ENCODE results near the gene MB21D2. TPM values are rescaled to one million over a fixed set of nuclear protein-coding genes. Genes with fewer than 3 reads are reported as not detected.

Gene MB21D2
- total and polyA plus RNA-seq, 9 donors = 4.5 to 13.9 (median 6.0) TPM

DNA sequence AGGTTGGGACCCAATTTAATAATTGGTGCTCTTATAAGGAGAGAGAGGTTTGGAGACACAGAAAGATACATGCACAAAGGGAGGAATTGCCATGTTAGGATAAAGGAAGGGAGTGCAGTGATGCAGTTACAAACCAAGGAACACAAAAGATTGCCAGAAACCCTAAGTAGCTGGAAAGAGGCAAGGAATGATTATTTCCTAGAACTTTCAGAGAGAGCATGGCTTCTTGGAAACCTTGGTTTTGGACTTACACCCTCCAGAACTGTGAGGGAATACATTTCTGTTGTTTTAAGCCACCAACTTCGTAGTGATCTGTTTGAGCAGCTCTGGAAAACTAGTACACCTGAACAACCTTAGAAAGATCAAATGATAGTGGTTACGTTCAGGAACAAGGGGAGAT, 25.0 kb upstream of the MB21D2 start:
- Histone ChIP-seq H3K36me3 (no peaks in the 10 kb centered on the region), H3K27ac (no peak overlapping the region), H3K4me3 (no peak overlapping the region), H3K9me3 (no peaks in the 10 kb centered on the region), H3K27me3 (no peaks in the 10 kb centered on the region), H3K4me1 (ENCODE audit: insufficient read depth) (no peaks in the 10 kb centered on the region)
- intact Hi-C loops (cut with DNase I) = no loop called here
- TF ChIP-seq, protein P1, sequence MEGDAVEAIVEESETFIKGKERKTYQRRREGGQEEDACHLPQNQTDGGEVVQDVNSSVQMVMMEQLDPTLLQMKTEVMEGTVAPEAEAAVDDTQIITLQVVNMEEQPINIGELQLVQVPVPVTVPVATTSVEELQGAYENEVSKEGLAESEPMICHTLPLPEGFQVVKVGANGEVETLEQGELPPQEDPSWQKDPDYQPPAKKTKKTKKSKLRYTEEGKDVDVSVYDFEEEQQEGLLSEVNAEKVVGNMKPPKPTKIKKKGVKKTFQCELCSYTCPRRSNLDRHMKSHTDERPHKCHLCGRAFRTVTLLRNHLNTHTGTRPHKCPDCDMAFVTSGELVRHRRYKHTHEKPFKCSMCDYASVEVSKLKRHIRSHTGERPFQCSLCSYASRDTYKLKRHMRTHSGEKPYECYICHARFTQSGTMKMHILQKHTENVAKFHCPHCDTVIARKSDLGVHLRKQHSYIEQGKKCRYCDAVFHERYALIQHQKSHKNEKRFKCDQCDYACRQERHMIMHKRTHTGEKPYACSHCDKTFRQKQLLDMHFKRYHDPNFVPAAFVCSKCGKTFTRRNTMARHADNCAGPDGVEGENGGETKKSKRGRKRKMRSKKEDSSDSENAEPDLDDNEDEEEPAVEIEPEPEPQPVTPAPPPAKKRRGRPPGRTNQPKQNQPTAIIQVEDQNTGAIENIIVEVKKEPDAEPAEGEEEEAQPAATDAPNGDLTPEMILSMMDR (IDR thresholded peaks at IDR 0.05) = no peak
- no peak for TF ChIP-seq POLR2A (IDR thresholded peaks at IDR 0.05)
- no peak for TF ChIP-seq EP300 (IDR thresholded peaks at IDR 0.05)
- 53 to 61% (median 57%) methylated on average over 2 of the region's 2 CpGs for WGBS, 3 donors
- no peak for DNase-seq

DNA sequence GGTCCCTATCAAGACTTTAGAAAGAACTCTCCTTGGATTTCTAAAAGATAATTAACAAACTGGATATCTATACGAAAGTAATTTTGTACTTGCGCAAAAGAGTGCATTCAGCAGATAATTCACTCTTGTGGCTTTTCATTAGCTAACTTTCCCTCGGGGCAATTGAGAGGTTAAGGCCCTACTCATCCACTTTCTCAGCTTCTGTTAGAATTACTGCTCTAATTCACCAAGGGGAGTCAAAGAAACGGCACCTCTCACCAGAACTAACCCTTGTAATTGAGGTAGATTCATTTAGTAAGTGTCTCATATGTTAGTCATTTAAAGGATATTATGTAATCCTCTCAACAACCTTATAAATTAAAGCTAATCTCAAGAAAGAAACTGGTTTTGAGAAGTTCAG, 22.5 kb upstream of the MB21D2 start:
- no peak for DNase-seq
- Histone ChIP-seq H3K27ac (no peak overlapping the region), H3K4me3 (no peak overlapping the region), H3K27me3 (no peaks in the 10 kb centered on the region), H3K9me3 (no peaks in the 10 kb centered on the region), H3K4me1 (ENCODE audit: insufficient read depth) (no peaks in the 10 kb centered on the region), H3K36me3 (no peaks in the 10 kb centered on the region)
- 75 to 77% (median 75%) methylated on average over 4 of the region's 4 CpGs for WGBS, 3 donors
- intact Hi-C loops (cut with DNase I) = no loop called here
- no peak for TF ChIP-seq POLR2A (IDR thresholded peaks at IDR 0.05)
- TF ChIP-seq EP300 (IDR thresholded peaks at IDR 0.05) = no peak
- TF ChIP-seq, protein P1 (IDR thresholded peaks at IDR 0.05) = no peak

DNA sequence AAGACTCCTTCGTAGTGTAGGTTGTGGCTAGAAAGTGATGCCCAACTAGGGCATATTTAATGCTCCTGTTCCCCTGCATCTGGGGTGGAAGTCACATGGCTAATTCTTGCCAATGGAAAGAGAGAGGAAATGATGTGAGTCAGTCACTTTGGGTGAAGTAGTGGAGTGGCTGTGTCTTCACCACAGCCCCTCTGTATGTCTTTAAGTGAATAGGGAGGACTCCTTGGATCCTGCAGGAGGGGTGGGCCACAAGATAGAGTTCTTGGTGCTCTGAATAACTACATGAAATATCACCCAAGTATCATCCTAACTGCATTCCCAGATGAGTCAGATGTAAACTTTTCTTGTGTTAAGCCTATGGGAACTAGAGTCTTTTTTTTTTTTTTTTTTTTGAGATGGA, 17.8 kb upstream of the MB21D2 start:
- intact Hi-C loops (cut with DNase I) = no loop called here

DNA sequence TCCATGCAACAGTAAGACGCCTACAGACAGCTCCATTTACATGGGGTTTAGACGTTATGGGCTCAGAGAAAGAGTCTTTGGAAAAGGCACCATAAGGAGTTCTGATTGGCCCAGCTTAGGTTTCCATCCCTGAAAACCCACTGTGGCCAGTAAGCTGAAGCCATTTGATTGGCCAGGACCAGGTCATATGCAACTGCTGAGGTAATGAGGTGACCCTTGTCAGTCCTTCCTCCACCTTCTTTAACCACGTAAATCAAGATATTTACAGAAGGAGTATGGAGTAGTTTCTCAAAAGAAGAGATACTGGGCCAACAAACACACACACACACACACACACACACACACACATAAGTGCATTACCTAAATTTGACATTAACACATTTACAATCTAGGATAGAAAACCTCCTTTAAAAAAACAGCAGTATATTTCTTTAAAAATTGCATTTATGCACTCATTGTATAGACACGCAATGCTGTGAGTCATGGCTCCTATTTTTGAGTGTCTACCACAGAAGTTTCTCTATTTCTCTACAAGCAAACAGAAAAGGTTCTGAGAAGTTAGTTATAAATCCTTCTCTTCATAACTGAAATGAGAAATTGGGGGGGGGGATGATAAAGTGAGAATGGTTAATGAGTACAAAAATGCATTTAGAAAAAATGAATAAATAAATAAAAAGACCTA, 16.3 kb upstream of the MB21D2 start:
- Histone ChIP-seq H3K4me1 (ENCODE audit: insufficient read depth) (no peaks in the 10 kb centered on the region), H3K4me3 (no peak overlapping the region), H3K9me3 (no peaks in the 10 kb centered on the region), H3K27me3 (no peaks in the 10 kb centered on the region), H3K36me3 (no peaks in the 10 kb centered on the region), H3K27ac (no peak overlapping the region)
- TF ChIP-seq, protein P1 (IDR thresholded peaks at IDR 0.05) = no peak
- no peak for TF ChIP-seq POLR2A (IDR thresholded peaks at IDR 0.05)
- no peak for TF ChIP-seq EP300 (IDR thresholded peaks at IDR 0.05)
- intact Hi-C loops (cut with DNase I) = no loop called here
- no peak for DNase-seq
- WGBS, 3 donors = 69 to 83% (median 82%) methylated on average over 4 of the region's 4 CpGs

More for the DNA sequence above, 17.8 kb upstream of the MB21D2 start:
- TF ChIP-seq EP300 (IDR thresholded peaks at IDR 0.05) = no peak
- no peak for TF ChIP-seq POLR2A (IDR thresholded peaks at IDR 0.05)
- TF ChIP-seq, protein P1 (IDR thresholded peaks at IDR 0.05) = no peak
- DNase-seq = no peak
- WGBS, 3 donors = 94 to 96% (median 95%) methylated on average over 1 of the region's 1 CpG
- no peaks in the 10 kb centered on the region for H3K4me1 ChIP-seq (ENCODE audit: insufficient read depth)
- H3K27me3 ChIP-seq = no peaks in the 10 kb centered on the region
- no peaks in the 10 kb centered on the region for H3K9me3 ChIP-seq
- H3K4me3 ChIP-seq = no peak overlapping the region
- no peak overlapping the region for H3K27ac ChIP-seq
- H3K36me3 ChIP-seq = no peaks in the 10 kb centered on the region
